ENCODE results near the gene ESRRB.

ESRRB gene

GRCh38 chr14:76500011-76500410 is 124.1 kb downstream of the ESRRB start:
- no peak overlapping the region for H3K4me3 ChIP-seq (ENCODE audit: low read length)
- no peaks in the 10 kb centered on the region for H3K36me3 ChIP-seq (ENCODE audit: control insufficient read depth, insufficient read depth, low read length, severe bottlenecking)
- H3K9me3 ChIP-seq (ENCODE audit: control insufficient read depth, low read length) = no peaks in the 10 kb centered on the region
- no peak overlapping the region for H3K9ac ChIP-seq (ENCODE audit: low read length)
- H3K4me1 ChIP-seq (ENCODE audit: control insufficient read depth, insufficient read depth, low read length) = no peaks in the 10 kb centered on the region
- no peak for DNase-seq (ENCODE audit: low read depth)
- H3K27me3 ChIP-seq (replicated peaks; ENCODE audit: control insufficient read depth, insufficient read depth, low read length) = peaks cover 33% of the 10 kb centered on the region

- Histone ChIP-seq H3K4me1 (ENCODE audit: control insufficient read depth, insufficient read depth, low read length) (no peaks in the 10 kb centered on the region), H3K9me3 (ENCODE audit: control insufficient read depth, low read length) (no peaks in the 10 kb centered on the region), H3K4me3 (ENCODE audit: low read length) (no peak overlapping the region), H3K9ac (ENCODE audit: low read length) (no peak overlapping the region), H3K27me3 (replicated peaks; ENCODE audit: control insufficient read depth, insufficient read depth, low read length) (peaks cover 33% of the 10 kb centered on the region), H3K36me3 (ENCODE audit: control insufficient read depth, insufficient read depth, low read length, severe bottlenecking) (no peaks in the 10 kb centered on the region)
- DNase-seq (ENCODE audit: low read depth) = no peak
Observed at GRCh38 chr14:76500480-76500879, 124.5 kb downstream of the ESRRB start.

GRCh38 chr14:76501156-76501720 is 125.3 kb downstream of the ESRRB start:
- DNase-seq (ENCODE audit: low read depth) = no peak

GRCh38 chr14:76502219-76502618 is 126.3 kb downstream of the ESRRB start:
- DNase-seq (ENCODE audit: low read depth) = no peak
- no peaks in the 10 kb centered on the region for H3K9me3 ChIP-seq (ENCODE audit: control insufficient read depth, low read length)
- no peaks in the 10 kb centered on the region for H3K36me3 ChIP-seq (ENCODE audit: control insufficient read depth, insufficient read depth, low read length, severe bottlenecking)

More at GRCh38 chr14:76501156-76501720, 125.3 kb downstream of the ESRRB start:
- Histone ChIP-seq H3K36me3 (ENCODE audit: control insufficient read depth, insufficient read depth, low read length, severe bottlenecking) (no peaks in the 10 kb centered on the region), H3K9me3 (ENCODE audit: control insufficient read depth, low read length) (no peaks in the 10 kb centered on the region), H3K9ac (ENCODE audit: low read length) (no peak overlapping the region), H3K4me1 (ENCODE audit: control insufficient read depth, insufficient read depth, low read length) (no peaks in the 10 kb centered on the region), H3K4me3 (ENCODE audit: low read length) (no peak overlapping the region), H3K27me3 (replicated peaks; ENCODE audit: control insufficient read depth, insufficient read depth, low read length) (peaks cover 29% of the 10 kb centered on the region)

GRCh38 chr14:76502638-76503037 is 126.7 kb downstream of the ESRRB start:
- Histone ChIP-seq H3K4me1 (ENCODE audit: control insufficient read depth, insufficient read depth, low read length) (no peaks in the 10 kb centered on the region), H3K9me3 (ENCODE audit: control insufficient read depth, low read length) (no peaks in the 10 kb centered on the region), H3K9ac (ENCODE audit: low read length) (no peak overlapping the region), H3K4me3 (ENCODE audit: low read length) (no peak overlapping the region), H3K27me3 (replicated peaks; ENCODE audit: control insufficient read depth, insufficient read depth, low read length) (peaks cover 16% of the 10 kb centered on the region), H3K36me3 (ENCODE audit: control insufficient read depth, insufficient read depth, low read length, severe bottlenecking) (no peaks in the 10 kb centered on the region)
- no peak for DNase-seq (ENCODE audit: low read depth)

More at GRCh38 chr14:76502219-76502618, 126.3 kb downstream of the ESRRB start:
- Histone ChIP-seq H3K27me3 (replicated peaks; ENCODE audit: control insufficient read depth, insufficient read depth, low read length) (peaks cover 21% of the 10 kb centered on the region), H3K9ac (ENCODE audit: low read length) (no peak overlapping the region), H3K4me3 (ENCODE audit: low read length) (no peak overlapping the region), H3K4me1 (ENCODE audit: control insufficient read depth, insufficient read depth, low read length) (no peaks in the 10 kb centered on the region)

GRCh38 chr14:76509311-76509710 is 133.4 kb downstream of the ESRRB start:
- Histone ChIP-seq H3K4me3 (ENCODE audit: low read length) (no peak overlapping the region), H3K36me3 (ENCODE audit: control insufficient read depth, insufficient read depth, low read length, severe bottlenecking) (no peaks in the 10 kb centered on the region), H3K27me3 (replicated peaks; ENCODE audit: control insufficient read depth, insufficient read depth, low read length) (peaks cover 55% of the 10 kb centered on the region), H3K4me1 (ENCODE audit: control insufficient read depth, insufficient read depth, low read length) (no peaks in the 10 kb centered on the region), H3K9ac (ENCODE audit: low read length) (no peak overlapping the region), H3K9me3 (ENCODE audit: control insufficient read depth, low read length) (no peaks in the 10 kb centered on the region)
- DNase-seq (ENCODE audit: low read depth) = no peak

GRCh38 chr14:76510181-76510580 is 134.2 kb downstream of the ESRRB start:
- no peak overlapping the region for H3K4me3 ChIP-seq (ENCODE audit: low read length)
- peaks cover 56% of the 10 kb centered on the region for H3K27me3 ChIP-seq (replicated peaks; ENCODE audit: control insufficient read depth, insufficient read depth, low read length)
- H3K4me1 ChIP-seq (ENCODE audit: control insufficient read depth, insufficient read depth, low read length) = no peaks in the 10 kb centered on the region
- no peak for DNase-seq (ENCODE audit: low read depth)
- H3K9ac ChIP-seq (ENCODE audit: low read length) = no peak overlapping the region
- H3K36me3 ChIP-seq (ENCODE audit: control insufficient read depth, insufficient read depth, low read length, severe bottlenecking) = no peaks in the 10 kb centered on the region
- no peaks in the 10 kb centered on the region for H3K9me3 ChIP-seq (ENCODE audit: control insufficient read depth, low read length)

GRCh38 chr14:76514213-76514998 is 138.5 kb downstream of the ESRRB start:
- H3K4me1 ChIP-seq (ENCODE audit: control insufficient read depth, insufficient read depth, low read length) = no peaks in the 10 kb centered on the region
- H3K9ac ChIP-seq (ENCODE audit: low read length) = no peak overlapping the region
- peaks cover 56% of the 10 kb centered on the region for H3K27me3 ChIP-seq (replicated peaks; ENCODE audit: control insufficient read depth, insufficient read depth, low read length)
- DNase-seq (ENCODE audit: low read depth) = no peak
- no peak overlapping the region for H3K4me3 ChIP-seq (ENCODE audit: low read length)
- H3K9me3 ChIP-seq (ENCODE audit: control insufficient read depth, low read length) = no peaks in the 10 kb centered on the region
- H3K36me3 ChIP-seq (ENCODE audit: control insufficient read depth, insufficient read depth, low read length, severe bottlenecking) = no peaks in the 10 kb centered on the region

GRCh38 chr14:76516884-76517283 is 140.9 kb downstream of the ESRRB start:
- DNase-seq (ENCODE audit: low read depth) = no peak
- no peak overlapping the region for H3K9ac ChIP-seq (ENCODE audit: low read length)

GRCh38 chr14:76518366-76518765 is 142.4 kb downstream of the ESRRB start:
- no peak for DNase-seq (ENCODE audit: low read depth)
- Histone ChIP-seq H3K9ac (ENCODE audit: low read length) (no peak overlapping the region), H3K27me3 (replicated peaks; ENCODE audit: control insufficient read depth, insufficient read depth, low read length) (peaks cover 26% of the 10 kb centered on the region), H3K4me3 (ENCODE audit: low read length) (no peak overlapping the region), H3K9me3 (ENCODE audit: control insufficient read depth, low read length) (peaks cover 14% of the 10 kb centered on the region), H3K4me1 (ENCODE audit: control insufficient read depth, insufficient read depth, low read length) (no peaks in the 10 kb centered on the region), H3K36me3 (ENCODE audit: control insufficient read depth, insufficient read depth, low read length, severe bottlenecking) (no peaks in the 10 kb centered on the region)

More at GRCh38 chr14:76516884-76517283, 140.9 kb downstream of the ESRRB start:
- Histone ChIP-seq H3K27me3 (replicated peaks; ENCODE audit: control insufficient read depth, insufficient read depth, low read length) (peaks cover 41% of the 10 kb centered on the region), H3K9me3 (ENCODE audit: control insufficient read depth, low read length) (peaks cover 8% of the 10 kb centered on the region), H3K4me3 (ENCODE audit: low read length) (no peak overlapping the region), H3K4me1 (ENCODE audit: control insufficient read depth, insufficient read depth, low read length) (no peaks in the 10 kb centered on the region), H3K36me3 (ENCODE audit: control insufficient read depth, insufficient read depth, low read length, severe bottlenecking) (no peaks in the 10 kb centered on the region)

- Histone ChIP-seq H3K9ac (ENCODE audit: low read length) (no peak overlapping the region), H3K27me3 (replicated peaks; ENCODE audit: control insufficient read depth, insufficient read depth, low read length) (peaks cover 23% of the 10 kb centered on the region), H3K9me3 (ENCODE audit: control insufficient read depth, low read length) (peaks cover 14% of the 10 kb centered on the region), H3K4me1 (ENCODE audit: control insufficient read depth, insufficient read depth, low read length) (no peaks in the 10 kb centered on the region), H3K36me3 (ENCODE audit: control insufficient read depth, insufficient read depth, low read length, severe bottlenecking) (no peaks in the 10 kb centered on the region), H3K4me3 (ENCODE audit: low read length) (no peak overlapping the region)
- no peak for DNase-seq (ENCODE audit: low read depth)
Observed at GRCh38 chr14:76525106-76525821, 149.3 kb downstream of the ESRRB start.
